GM18858 (cell line): ENCODE results near the gene NFATC3.
"Not testable (repeated sequence)": the region's sequence is repeated elsewhere in the genome, so short reads cannot be mapped to it uniquely, and the experiment has no call there.

Source experiments
- ATAC-seq: cut with Tn5 transposase; IDR thresholded peaks from one replicate; pipeline ENCODE4 v1.9.1; 2021; ENCODE audit not compliant: unreplicated experiment

NFATC3 gene

GRCh38 chr16:68115851-68116250 lies 30.7 kb downstream of the NFATC3 start:
- ATAC-seq, result no peak

- ATAC-seq, result no peak
Observed at GRCh38 chr16:68116256-68116867, 31.2 kb downstream of the NFATC3 start.

DNA sequence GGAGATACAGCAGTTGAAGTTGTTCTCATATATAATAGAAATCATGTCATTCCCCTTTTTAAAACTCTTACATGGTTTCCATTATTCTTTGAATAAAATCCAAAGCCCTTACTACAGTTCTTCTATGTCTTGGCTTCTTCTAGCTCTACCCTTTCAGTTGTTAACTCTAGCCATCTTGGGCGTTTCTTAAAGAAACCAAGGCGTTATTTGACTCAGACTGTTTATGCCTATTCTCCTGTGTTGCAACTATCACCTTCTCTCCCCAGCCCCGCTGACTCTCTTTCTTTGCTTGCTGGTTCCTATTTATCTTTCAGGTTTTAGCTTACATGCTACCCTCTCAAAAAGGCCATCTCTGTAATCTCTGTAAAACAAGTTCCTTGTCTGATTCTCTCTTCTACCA lies 32.7 kb downstream of the NFATC3 start:
- no peak for ATAC-seq

DNA sequence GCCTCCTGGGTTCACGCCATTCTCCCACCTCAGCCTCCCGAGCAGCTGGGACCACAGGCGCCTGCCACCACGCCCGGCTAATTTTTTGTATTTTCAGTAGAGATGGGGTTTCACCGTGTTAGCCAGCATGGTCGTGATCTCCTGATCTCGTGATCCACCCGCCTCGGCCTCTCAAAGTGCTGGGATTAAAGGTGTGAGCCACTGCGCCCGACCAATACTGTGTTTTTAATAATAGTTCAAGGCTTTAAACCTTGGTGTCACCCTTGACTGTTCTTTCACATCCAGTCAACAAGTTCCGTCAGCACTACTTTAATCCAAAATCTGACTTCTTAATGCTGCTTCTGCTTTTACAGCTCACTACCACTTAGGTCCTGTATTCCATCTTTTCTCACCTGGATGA lies 33.8 kb downstream of the NFATC3 start:
- not testable (repeated sequence) for ATAC-seq

DNA sequence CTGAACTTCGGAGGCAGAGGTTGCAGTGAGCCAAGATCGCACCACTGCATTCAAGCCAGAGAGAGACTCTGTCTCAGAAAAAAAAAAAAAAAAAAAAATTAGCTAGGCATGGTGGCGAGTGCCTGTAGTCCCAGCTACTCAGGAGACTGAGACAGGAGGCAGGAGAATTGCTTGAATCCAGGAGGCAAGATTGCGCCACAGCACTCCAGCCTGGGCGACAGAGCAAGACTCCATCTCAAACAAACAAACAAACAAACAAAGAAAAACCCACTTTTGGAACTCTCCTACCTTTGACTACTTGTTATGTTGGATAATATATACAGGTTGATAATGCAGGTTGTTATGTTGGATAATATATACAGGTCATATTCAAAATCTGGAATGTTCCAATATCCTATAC lies 35.3 kb downstream of the NFATC3 start:
- not testable (repeated sequence) for ATAC-seq

- no peak for ATAC-seq
Observed at GRCh38 chr16:68126395-68126794, 41.2 kb downstream of the NFATC3 start.

GRCh38 chr16:68128577-68129305 lies 43.6 kb downstream of the NFATC3 start:
- ATAC-seq, result no peak

GRCh38 chr16:68130520-68130919 lies 45.4 kb downstream of the NFATC3 start:
- ATAC-seq, result no peak

- no peak for ATAC-seq
Observed at GRCh38 chr16:68131813-68132706, 46.9 kb downstream of the NFATC3 start.

- not testable (repeated sequence) for ATAC-seq
Observed at GRCh38 chr16:68133000-68133399, 47.8 kb downstream of the NFATC3 start.

- ATAC-seq, result no peak
Observed at GRCh38 chr16:68134644-68135043, 49.5 kb downstream of the NFATC3 start.

DNA sequence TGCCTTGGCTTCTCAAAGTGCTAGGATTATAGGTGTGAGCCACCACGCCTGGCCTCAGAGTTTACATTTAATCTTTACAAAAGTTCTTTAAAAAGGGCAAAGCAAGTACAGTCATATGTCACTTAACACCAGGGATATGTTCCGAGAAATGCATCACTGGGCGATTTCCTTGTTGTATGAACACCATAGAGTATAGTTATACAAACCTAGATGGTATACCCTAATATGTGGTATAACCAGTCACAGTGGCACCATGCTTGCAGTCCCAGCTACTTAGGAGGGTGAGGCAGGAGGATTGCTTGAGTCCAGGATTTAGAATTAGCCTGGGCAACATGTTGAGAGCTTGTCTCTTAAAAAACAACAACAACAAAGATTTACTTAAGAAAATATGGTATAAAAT lies 51.3 kb downstream of the NFATC3 start:
- ATAC-seq, result no peak

- no peak for ATAC-seq
Observed at GRCh38 chr16:68144008-68144407, 58.8 kb downstream of the NFATC3 start.

DNA sequence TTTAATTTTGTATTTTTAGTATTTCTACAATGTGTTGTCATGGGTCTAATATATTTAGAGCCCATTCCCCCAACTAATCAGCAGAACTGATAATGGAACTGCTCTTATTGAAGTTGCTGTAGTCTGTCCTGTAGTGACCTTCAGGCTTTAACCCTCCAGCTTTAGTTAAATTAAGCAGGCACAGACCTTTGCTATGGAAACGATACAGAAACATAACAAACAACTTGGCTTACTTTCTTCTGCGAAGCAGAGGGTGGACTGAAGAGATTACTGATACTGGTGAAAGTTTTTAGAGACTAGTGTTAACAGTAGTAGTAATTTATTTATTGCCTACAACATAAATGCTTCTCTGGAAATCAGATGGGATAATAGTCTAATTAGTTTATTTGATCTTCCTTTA lies 61.4 kb downstream of the NFATC3 start:
- ATAC-seq, result no peak

DNA sequence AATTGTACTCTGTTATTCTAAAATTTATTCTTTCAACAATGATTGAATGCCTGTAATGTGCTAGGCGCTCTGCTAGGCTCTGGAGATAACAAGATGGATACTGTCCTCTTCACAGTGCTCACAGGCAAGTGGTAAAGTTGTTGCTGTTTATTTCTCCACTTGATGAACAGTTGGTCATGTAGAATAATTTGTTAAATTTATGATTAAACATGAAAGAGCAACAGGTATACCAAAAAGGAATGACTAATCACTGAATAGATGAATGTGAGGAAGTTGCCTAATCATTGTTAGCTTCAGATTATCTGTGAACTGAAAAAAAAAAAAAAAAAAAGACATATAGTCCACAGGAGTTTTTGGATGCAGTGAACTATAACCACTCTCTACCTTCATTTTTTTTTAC lies 62.3 kb downstream of the NFATC3 start:
- no peak for ATAC-seq

- no peak for ATAC-seq
Observed at GRCh38 chr16:68149596-68149995, 64.4 kb downstream of the NFATC3 start.

GRCh38 chr16:68155425-68155824 lies 70.3 kb downstream of the NFATC3 start:
- ATAC-seq, result no peak

DNA sequence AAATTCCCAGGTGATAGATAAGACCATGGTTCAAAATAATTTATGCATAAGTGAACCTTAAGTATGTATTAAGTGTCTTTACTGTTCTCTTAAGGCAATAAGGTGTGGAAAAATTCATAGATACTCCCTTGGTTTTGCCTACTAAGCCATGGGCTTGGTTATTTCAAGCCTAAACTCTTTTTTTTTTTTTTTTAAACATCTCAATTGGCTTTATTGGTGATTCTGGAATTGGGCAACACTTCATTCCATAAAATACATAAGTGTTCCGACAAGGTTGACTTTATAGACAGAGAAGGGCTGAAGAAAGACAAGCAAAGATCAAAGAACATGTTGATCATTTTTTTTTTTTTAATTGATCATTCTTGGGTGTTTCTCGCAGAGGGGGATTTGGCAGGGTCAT lies 77.2 kb downstream of the NFATC3 start:
- no peak for ATAC-seq

- not testable (repeated sequence) for ATAC-seq
Observed at GRCh38 chr16:68163275-68163674, 78.1 kb downstream of the NFATC3 start.

GRCh38 chr16:68166264-68166663 lies 81.1 kb downstream of the NFATC3 start:
- ATAC-seq, result no peak

GRCh38 chr16:68179196-68179795 lies 94.1 kb downstream of the NFATC3 start:
- ATAC-seq, result no peak
